GM12865 (cell line): ENCODE measurements around the gene CDH24.

Experiments used
- DNase-seq: peaks from one replicate; pipeline ENCODE4 v3.0.0; 2010; ENCODE audit warnings: low read depth
- H3K4me3 ChIP-seq: 2 replicates; pipeline ENCODE4 v1.5.1; 2011; ENCODE audit warnings: mild to moderate bottlenecking, low read depth, low read length, control low read depth
- CTCF ChIP-seq: IDR thresholded peaks from 2 replicates; pipeline ENCODE4 v1.5.1; 2011; ENCODE audit warnings: low read length, control low read depth, low read depth, inconsistent platforms; ENCODE audit not compliant: insufficient read depth; ENCODE audit errors: missing control alignments

CDH24 gene

GRCh38 chr14:23023022-23023794 lies 34.1 kb downstream of the CDH24 start:
- TF ChIP-seq CTCF, result no peak
- DNase-seq, result no peak
- no peak overlapping the region for H3K4me3 ChIP-seq

GRCh38 chr14:23021889-23022442 lies 35.4 kb downstream of the CDH24 start:
- no peak for DNase-seq
- no peak overlapping the region for H3K4me3 ChIP-seq
- TF ChIP-seq CTCF, result no peak

GRCh38 chr14:23021434-23021833 lies 35.9 kb downstream of the CDH24 start:
- no peak for TF ChIP-seq CTCF
- H3K4me3 ChIP-seq, result no peak overlapping the region
- no peak for DNase-seq

- no peak overlapping the region for H3K4me3 ChIP-seq
- no peak for DNase-seq
- TF ChIP-seq CTCF, result no peak
Measured at GRCh38 chr14:23020143-23021128, 36.9 kb downstream of the CDH24 start.

- no peak for TF ChIP-seq CTCF
- no peak for DNase-seq
- no peak overlapping the region for H3K4me3 ChIP-seq
Measured at GRCh38 chr14:23018107-23018506, 39.2 kb downstream of the CDH24 start.

GRCh38 chr14:23017091-23017490 lies 40.2 kb downstream of the CDH24 start:
- no peak for TF ChIP-seq CTCF
- DNase-seq, result no peak
- no peak overlapping the region for H3K4me3 ChIP-seq
